Liver (tissue), 9 donors: Measurements from ENCODE around the gene SMYD3. TPM values are rescaled to one million over a fixed set of nuclear protein-coding genes. Genes with fewer than 3 reads are reported as not detected.
A peak's percentile ranks its signal among the peaks of the same experiment; 100 is the strongest.

Source experiments
- DNase-seq: peaks from one replicate; pipeline ENCODE4 v3.0.0-alpha.2; 2017; ENCODE audit warnings: low spot score
- H3K27ac ChIP-seq, 2 donors: one replicate each; pipeline ENCODE4 v1.7.0; 2013; ENCODE audit warnings: inconsistent platforms in 2 of 2, low read length in 2 of 2, control low read depth in 1 of 2, low read depth in 1 of 2, mild to moderate bottlenecking in 1 of 2
- H3K27me3 ChIP-seq, 4 donors: one replicate each; pipeline versions ENCODE4 v1.6.1 to v1.7.0; 2013; ENCODE audit warnings: low read length in 3 of 4, inconsistent platforms in 1 of 4, mild to moderate bottlenecking in 1 of 4, moderate library complexity in 1 of 4; ENCODE audit not compliant: control insufficient read depth in 4 of 4, insufficient read depth in 4 of 4
- H3K36me3 ChIP-seq, 4 donors: one replicate each; pipeline versions ENCODE4 v1.6.1 to v1.7.0; 2013; ENCODE audit warnings: low read length in 3 of 4, mild to moderate bottlenecking in 3 of 4, low read depth in 1 of 4, moderate library complexity in 1 of 4; ENCODE audit not compliant: control insufficient read depth in 4 of 4, insufficient read depth in 3 of 4
- H3K4me1 ChIP-seq, 4 donors: one replicate each; pipeline versions ENCODE4 v1.6.1 to v1.7.0; 2013; ENCODE audit warnings: low read length in 3 of 4, mild to moderate bottlenecking in 3 of 4, moderate library complexity in 1 of 4; ENCODE audit not compliant: control insufficient read depth in 4 of 4, insufficient read depth in 4 of 4
- H3K4me3 ChIP-seq, 3 donors: one replicate each; pipeline versions ENCODE4 v1.6.1 to v1.7.0; 2013; ENCODE audit warnings: low read length in 3 of 3, control low read depth in 1 of 3, low read depth in 1 of 3, mild to moderate bottlenecking in 1 of 3
- H3K9ac ChIP-seq, 2 donors: one replicate each; pipeline ENCODE4 v1.7.0; 2013; ENCODE audit warnings: low read length in 2 of 2, mild to moderate bottlenecking in 2 of 2, moderate library complexity in 2 of 2, control low read depth in 1 of 2, low read depth in 1 of 2
- H3K9me3 ChIP-seq, 4 donors: one replicate each; pipeline versions ENCODE4 v1.6.1 to v1.7.0; 2013; ENCODE audit warnings: low read length in 3 of 4; ENCODE audit not compliant: control insufficient read depth in 4 of 4
- CTCF ChIP-seq: fragments of 150-350 bp; IDR thresholded peaks from 2 replicates; pipeline ENCODE4 v1.5.1; 2017; ENCODE audit warnings: improper control_type of control experiment, low read depth, low read length; ENCODE audit not compliant: missing input control
- EGR1 ChIP-seq, 2 donors: IDR thresholded peaks; 2 replicates each; pipeline ENCODE4 v1.6.1; 2016 to 2018; ENCODE audit warnings: antibody characterized with exemption in 2 of 2, low read depth in 2 of 2
- FOXA1 ChIP-seq: IDR thresholded peaks from 2 replicates; pipeline ENCODE4 v1.6.1; 2016; ENCODE audit warnings: antibody characterized with exemption
- FOXA2 ChIP-seq: IDR thresholded peaks from 2 replicates; pipeline ENCODE4 v1.6.1; 2016; ENCODE audit warnings: antibody characterized with exemption
- GABPA ChIP-seq, 2 donors: IDR thresholded peaks in 1 of 2; conservative IDR thresholded peaks in 1 of 2; 2 replicates each; pipeline ENCODE4 v1.6.1; 2016; ENCODE audit warnings: antibody characterized with exemption in 2 of 2, mild to moderate bottlenecking in 1 of 2, moderate library complexity in 1 of 2
- HNF4A ChIP-seq, 2 donors: conservative IDR thresholded peaks; 2 replicates each; pipeline ENCODE4 v1.6.1; 2016; ENCODE audit warnings: antibody characterized with exemption in 2 of 2, mild to moderate bottlenecking in 2 of 2
- HNF4G ChIP-seq: IDR thresholded peaks from 2 replicates; pipeline ENCODE4 v1.6.1; 2016; ENCODE audit warnings: antibody characterized with exemption
- JUND ChIP-seq, 2 donors: IDR thresholded peaks; 2 replicates each; pipeline ENCODE4 v1.6.1; 2016; ENCODE audit warnings: antibody characterized with exemption in 2 of 2
- MAX ChIP-seq: IDR thresholded peaks from 2 replicates; pipeline ENCODE4 v1.6.1; 2016; ENCODE audit warnings: antibody characterized with exemption
- NR2F2 ChIP-seq: IDR thresholded peaks from 2 replicates; pipeline ENCODE4 v1.6.1; 2016; ENCODE audit warnings: antibody characterized with exemption
- RAD21 ChIP-seq, 2 donors: IDR thresholded peaks; 2 replicates each; pipeline ENCODE4 v1.6.1; 2016; ENCODE audit warnings: antibody characterized with exemption in 2 of 2, mild to moderate bottlenecking in 2 of 2
- REST ChIP-seq: IDR thresholded peaks from 2 replicates; pipeline ENCODE4 v1.6.1; 2016; ENCODE audit warnings: antibody characterized with exemption, mild to moderate bottlenecking
- RXRA ChIP-seq, 2 donors: IDR thresholded peaks; 2 replicates each; pipeline ENCODE4 v1.6.1; 2017 to 2018; ENCODE audit warnings: antibody characterized with exemption in 2 of 2, mild to moderate bottlenecking in 1 of 2
- SP1 ChIP-seq: IDR thresholded peaks from 2 replicates; pipeline ENCODE4 v1.6.1; 2018; ENCODE audit warnings: antibody characterized with exemption, mild to moderate bottlenecking
- TAF1 ChIP-seq: conservative IDR thresholded peaks from 2 replicates; pipeline ENCODE4 v1.6.1; 2016; ENCODE audit warnings: antibody characterized with exemption, mild to moderate bottlenecking
- YY1 ChIP-seq: IDR thresholded peaks from 2 replicates; pipeline ENCODE4 v1.6.1; 2016; ENCODE audit warnings: antibody characterized with exemption, mild to moderate bottlenecking
- WGBS: extraction: QIAGEN DNeasy Blood & Tissue Kit; methylation state at CpG from one replicate; pipeline ENCODE4 v1.1.7; 2013; 5-methylcytosine and 5-hydroxymethylcytosine counted together
- polyA plus RNA-seq, 2 donors: library from polyadenylated mRNA; stranded (reverse) in 1 of 2; unstranded in 1 of 2; fragments of 200-250 nt in 1 of 2; fragments of >200 nt in 1 of 2; fragmentation: Nextera tagmentation in 1 of 2; extraction: Ambion mirVana in 1 of 2; gene quantifications; one replicate each; pipeline versions ENCODE4 v1.2.1 to v1.2.3, GENCODE V29; 2013 to 2015
- total RNA-seq, 2 donors: library from RNA; depleted of rRNA; stranded (reverse); fragments of >200 nt; gene quantifications; one replicate each; pipeline ENCODE4 v1.2.3, GENCODE V29; 2014
- TF ChIP-seq, protein P1 (sequence below): IDR thresholded peaks from 2 replicates; pipeline ENCODE4 v1.6.1; 2016; ENCODE audit warnings: antibody characterized with exemption
- donor health status: healthy.
- donor health status: healthy.
- donor health status: healthy.
- donor health status: healthy.
- donor health status: healthy.

The SMYD3 gene
- total and polyA plus RNA-seq, 4 donors: 3.1 to 9.1 (median 8.0) TPM

GRCh38 chr1:246532519-246532918, 25.4 kb upstream of the SMYD3 start:
- H3K4me3 ChIP-seq: no peak overlapping the region
- no peaks in the 10 kb centered on the region for H3K4me1 ChIP-seq
- no peak overlapping the region for H3K9ac ChIP-seq
- no peak for DNase-seq
- TF ChIP-seq CTCF: no peak
- peak in 1 of 2 donors; percentile 12 for TF ChIP-seq RAD21 (IDR thresholded peaks at IDR 0.05)
- H3K27ac ChIP-seq: no peak overlapping the region
- H3K27me3 ChIP-seq: no peaks in the 10 kb centered on the region
- H3K9me3 ChIP-seq: peaks cover 0 to 16% (median 6%) of the 10 kb centered on the region in 4 donors
- H3K36me3 ChIP-seq: no peaks in the 10 kb centered on the region
- 62% methylated on average over 1 of the region's 1 CpG for WGBS

DNA sequence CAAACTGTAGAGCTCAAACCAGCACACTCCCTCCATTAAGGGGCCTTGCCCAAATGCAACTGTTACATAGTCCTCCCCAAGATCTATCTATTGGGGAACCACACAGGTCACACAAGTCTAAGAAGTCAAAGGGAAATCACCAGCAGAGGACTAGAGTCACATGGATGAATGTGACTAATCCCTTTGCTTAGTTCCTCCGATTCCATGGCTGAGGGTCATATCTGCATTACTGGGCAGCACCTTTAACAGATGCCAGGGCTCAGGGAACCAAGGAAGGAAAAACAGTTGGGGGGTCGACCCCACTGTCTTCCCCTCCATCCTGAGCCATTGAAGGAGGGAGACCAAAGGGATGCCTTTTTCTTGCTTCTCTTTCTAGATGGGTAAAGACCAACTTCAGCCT, 23.4 kb upstream of the SMYD3 start:
- Histone ChIP-seq H3K9ac (no peak overlapping the region), H3K27me3 (no peaks in the 10 kb centered on the region), H3K36me3 (no peaks in the 10 kb centered on the region), H3K4me3 (peak overlapping the region in 1 of 3 donors; percentile 50), H3K4me1 (no peaks in the 10 kb centered on the region), H3K27ac (no peak overlapping the region), H3K9me3 (peaks cover 0 to 16% (median 6%) of the 10 kb centered on the region in 4 donors)
- WGBS: 67% methylated on average over 2 of the region's 2 CpGs
- TF ChIP-seq JUND (IDR thresholded peaks at IDR 0.05) (no peak), HNF4A (conservative IDR thresholded peaks at IDR 0.05) (no peak), RXRA (IDR thresholded peaks at IDR 0.05) (no peak)
- DNase-seq: no peak

GRCh38 chr1:246528933-246529731, 22.1 kb upstream of the SMYD3 start:
- no peaks in the 10 kb centered on the region for H3K27me3 ChIP-seq
- no peak overlapping the region for H3K4me3 ChIP-seq
- no peaks in the 10 kb centered on the region for H3K4me1 ChIP-seq
- no peaks in the 10 kb centered on the region for H3K36me3 ChIP-seq
- no peak overlapping the region for H3K27ac ChIP-seq
- 77% methylated on average over 8 of the region's 8 CpGs for WGBS
- peaks cover 0 to 16% (median 6%) of the 10 kb centered on the region in 4 donors for H3K9me3 ChIP-seq
- DNase-seq: no peak
- H3K9ac ChIP-seq: no peak overlapping the region
- TF ChIP-seq SP1: no peak
- TF ChIP-seq, protein P1, sequence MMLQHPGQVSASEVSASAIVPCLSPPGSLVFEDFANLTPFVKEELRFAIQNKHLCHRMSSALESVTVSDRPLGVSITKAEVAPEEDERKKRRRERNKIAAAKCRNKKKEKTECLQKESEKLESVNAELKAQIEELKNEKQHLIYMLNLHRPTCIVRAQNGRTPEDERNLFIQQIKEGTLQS: no peak
- TF ChIP-seq RXRA (IDR thresholded peaks at IDR 0.05): no peak
- TF ChIP-seq GABPA (IDR thresholded peaks at IDR 0.05 in 1 of 2, conservative IDR thresholded peaks at IDR 0.05 in 1 of 2): no peak
- no peak for TF ChIP-seq MAX
- TF ChIP-seq RAD21 (IDR thresholded peaks at IDR 0.05): no peak
- TF ChIP-seq EGR1 (IDR thresholded peaks at IDR 0.05; ENCODE audit: low read depth in 2 of 2): no peak
- TF ChIP-seq TAF1: no peak
- TF ChIP-seq YY1: no peak
- TF ChIP-seq FOXA2: no peak
- no peak for TF ChIP-seq CTCF
- no peak for TF ChIP-seq FOXA1
- TF ChIP-seq REST: no peak
- TF ChIP-seq JUND (IDR thresholded peaks at IDR 0.05): no peak
- no peak for TF ChIP-seq NR2F2
- TF ChIP-seq HNF4G: no peak
